SIG-M5 treated with dmso at 0.1 percent for 504 hours (cell line): ENCODE results near the gene CEACAM8.
"Not testable (repeated sequence)": the region's sequence is repeated elsewhere in the genome, so short reads cannot be mapped to it uniquely, and the experiment has no call there.

Source experiments
- DNase-seq: peaks from one replicate; lab custom pipeline; 2025; ENCODE audit not compliant: unreplicated experiment; lab: John Stamatoyannopoulos, UW

Gene CEACAM8

GRCh38 chr19:42546831-42547500, 47.8 kb downstream of the CEACAM8 start:
- no peak for DNase-seq

GRCh38 chr19:42544146-42544545, 50.6 kb downstream of the CEACAM8 start:
- DNase-seq, result no peak

- DNase-seq, result no peak
These were observed 51.9 kb downstream of the CEACAM8 start for GRCh38 chr19:42542791-42543190.

GRCh38 chr19:42540071-42540553, 54.6 kb downstream of the CEACAM8 start:
- no peak for DNase-seq

GRCh38 chr19:42538841-42539709, 55.6 kb downstream of the CEACAM8 start:
- no peak for DNase-seq

GRCh38 chr19:42535276-42535675, 59.4 kb downstream of the CEACAM8 start:
- not testable (repeated sequence) for DNase-seq

GRCh38 chr19:42534391-42534790, 60.3 kb downstream of the CEACAM8 start:
- no peak for DNase-seq

- no peak for DNase-seq
These were observed 61.8 kb downstream of the CEACAM8 start for GRCh38 chr19:42532891-42533290.

GRCh38 chr19:42531313-42531712, 63.4 kb downstream of the CEACAM8 start:
- no peak for DNase-seq
